ENCODE data around the gene BRIX1.

GRCh38 chr5:34924462-34924765 lies 8.9 kb downstream of the BRIX1 start:
- TF ChIP-seq, protein P1, sequence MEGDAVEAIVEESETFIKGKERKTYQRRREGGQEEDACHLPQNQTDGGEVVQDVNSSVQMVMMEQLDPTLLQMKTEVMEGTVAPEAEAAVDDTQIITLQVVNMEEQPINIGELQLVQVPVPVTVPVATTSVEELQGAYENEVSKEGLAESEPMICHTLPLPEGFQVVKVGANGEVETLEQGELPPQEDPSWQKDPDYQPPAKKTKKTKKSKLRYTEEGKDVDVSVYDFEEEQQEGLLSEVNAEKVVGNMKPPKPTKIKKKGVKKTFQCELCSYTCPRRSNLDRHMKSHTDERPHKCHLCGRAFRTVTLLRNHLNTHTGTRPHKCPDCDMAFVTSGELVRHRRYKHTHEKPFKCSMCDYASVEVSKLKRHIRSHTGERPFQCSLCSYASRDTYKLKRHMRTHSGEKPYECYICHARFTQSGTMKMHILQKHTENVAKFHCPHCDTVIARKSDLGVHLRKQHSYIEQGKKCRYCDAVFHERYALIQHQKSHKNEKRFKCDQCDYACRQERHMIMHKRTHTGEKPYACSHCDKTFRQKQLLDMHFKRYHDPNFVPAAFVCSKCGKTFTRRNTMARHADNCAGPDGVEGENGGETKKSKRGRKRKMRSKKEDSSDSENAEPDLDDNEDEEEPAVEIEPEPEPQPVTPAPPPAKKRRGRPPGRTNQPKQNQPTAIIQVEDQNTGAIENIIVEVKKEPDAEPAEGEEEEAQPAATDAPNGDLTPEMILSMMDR (IDR thresholded peaks at IDR 0.05): no peak
- no peak for TF ChIP-seq POLR2A (IDR thresholded peaks at IDR 0.05)

All from body of pancreas (tissue), 4 donors.